Measurements from ENCODE around the gene AK9.

DNA sequence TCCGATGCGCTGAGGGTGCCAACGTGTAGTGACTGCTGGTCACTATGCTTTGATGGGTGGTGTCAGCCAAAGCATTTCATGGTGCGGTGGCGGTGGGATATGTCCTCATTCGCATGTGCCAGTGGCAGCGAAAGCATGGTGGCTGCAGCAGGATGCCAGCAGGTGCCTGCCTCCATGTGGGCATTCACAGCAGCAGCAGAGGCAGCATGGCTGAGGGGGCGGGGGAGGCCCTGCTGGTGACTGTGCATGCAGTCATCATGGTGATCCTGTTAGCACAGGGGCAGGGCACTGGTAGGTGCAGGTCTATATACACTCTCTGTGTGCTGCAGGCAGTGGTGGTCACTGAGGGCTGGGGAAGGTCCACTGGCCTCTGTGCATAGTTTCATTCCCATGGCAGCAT, 22.1 kb upstream of the AK9 start:
- TF ChIP-seq REST (IDR thresholded peaks at IDR 0.05; ENCODE audit: low read depth, low read length), result no peak
- TF ChIP-seq TCF7 (IDR thresholded peaks at IDR 0.05; ENCODE audit: borderline replicate concordance), result no peak
- TF ChIP-seq DPF2 (IDR thresholded peaks at IDR 0.05), result no peak
- no peak for TF ChIP-seq SIN3A (IDR thresholded peaks at IDR 0.05; ENCODE audit: low read depth, low read length)
- TF ChIP-seq, protein P1, sequence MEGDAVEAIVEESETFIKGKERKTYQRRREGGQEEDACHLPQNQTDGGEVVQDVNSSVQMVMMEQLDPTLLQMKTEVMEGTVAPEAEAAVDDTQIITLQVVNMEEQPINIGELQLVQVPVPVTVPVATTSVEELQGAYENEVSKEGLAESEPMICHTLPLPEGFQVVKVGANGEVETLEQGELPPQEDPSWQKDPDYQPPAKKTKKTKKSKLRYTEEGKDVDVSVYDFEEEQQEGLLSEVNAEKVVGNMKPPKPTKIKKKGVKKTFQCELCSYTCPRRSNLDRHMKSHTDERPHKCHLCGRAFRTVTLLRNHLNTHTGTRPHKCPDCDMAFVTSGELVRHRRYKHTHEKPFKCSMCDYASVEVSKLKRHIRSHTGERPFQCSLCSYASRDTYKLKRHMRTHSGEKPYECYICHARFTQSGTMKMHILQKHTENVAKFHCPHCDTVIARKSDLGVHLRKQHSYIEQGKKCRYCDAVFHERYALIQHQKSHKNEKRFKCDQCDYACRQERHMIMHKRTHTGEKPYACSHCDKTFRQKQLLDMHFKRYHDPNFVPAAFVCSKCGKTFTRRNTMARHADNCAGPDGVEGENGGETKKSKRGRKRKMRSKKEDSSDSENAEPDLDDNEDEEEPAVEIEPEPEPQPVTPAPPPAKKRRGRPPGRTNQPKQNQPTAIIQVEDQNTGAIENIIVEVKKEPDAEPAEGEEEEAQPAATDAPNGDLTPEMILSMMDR (IDR thresholded peaks at IDR 0.05 in 2 of 3, conservative IDR thresholded peaks at IDR 0.05 in 1 of 3; ENCODE audit: control insufficient read depth in 2 of 3, extremely low read depth in 1 of 3, insufficient read depth in 1 of 3, low read depth in 3 of 3, low read length in 3 of 3), result no peak
- no peak for TF ChIP-seq NFIC (IDR thresholded peaks at IDR 0.05; ENCODE audit: low read depth, low read length)
- no peak for TF ChIP-seq NR2C2 (IDR thresholded peaks at IDR 0.05; ENCODE audit: borderline replicate concordance, control insufficient read depth, insufficient read length, low read depth)
- TF ChIP-seq ZBTB11 (CRISPR knock-in tag; IDR thresholded peaks at IDR 0.05), result no peak
- TF ChIP-seq SIX5 (IDR thresholded peaks at IDR 0.05; ENCODE audit: low read depth, low read length, severe bottlenecking), result no peak
- no peak for TF ChIP-seq POLR2AphosphoS5 (IDR thresholded peaks at IDR 0.05; ENCODE audit: low read length)

Measured in GM12878 (cell line).